K562 (cell line): ENCODE measurements around the gene SYMPK. TPM values are rescaled to one million over a fixed set of nuclear protein-coding genes. Genes with fewer than 3 reads are reported as not detected.

Experiments used
- FOXP1 ChIP-seq: sonication (generic); formaldehyde crosslinking; IDR thresholded peaks from 2 replicates; pipeline ENCODE4 v1.8.0; 2022; ENCODE audit warnings: mild to moderate bottlenecking, missing genetic modification reagents
- KDM4B ChIP-seq, 2 experiments: fragments of 450-650 bp in 1 of 2; sonication (generic) in 1 of 2; IDR thresholded peaks; 2 replicates each; pipeline ENCODE4 v1.6.1; 2016 to 2017; ENCODE audit warnings: borderline replicate concordance in 2 of 2, antibody characterized with exemption in 1 of 2, low read depth in 1 of 2, mild to moderate bottlenecking in 1 of 2
- MECOM ChIP-seq: fragments of 250-450 bp; sonication (Bioruptor Pico); IDR thresholded peaks from 2 replicates; pipeline ENCODE4 v1.8.0; 2022; ENCODE audit warnings: inconsistent platforms
- NUFIP1 ChIP-seq: fragments of 450-650 bp; IDR thresholded peaks from 2 replicates; pipeline ENCODE4 v1.6.1; 2018; ENCODE audit not compliant: partially characterized antibody
- TAF9B ChIP-seq: fragments of 450-650 bp; IDR thresholded peaks from 2 replicates; pipeline ENCODE4 v1.6.1; 2018; ENCODE audit warnings: mild to moderate bottlenecking; ENCODE audit not compliant: partially characterized antibody
- ZNF24 ChIP-seq: fragments of 450-650 bp; IDR thresholded peaks from 2 replicates; pipeline ENCODE4 v1.6.1; 2016
- ZNF347 ChIP-seq: fragments of 450-650 bp; formaldehyde crosslinking; IDR thresholded peaks from 2 replicates; pipeline ENCODE4 v1.4.0; 2020; ENCODE audit warnings: low read depth, mild to moderate bottlenecking, moderate library complexity
- polyA plus RNA-seq, 8 experiments: library from polyadenylated mRNA; depleted of rRNA in 4 of 8; stranded (reverse) in 5 of 8; unstranded in 3 of 8; fragments of >200 nt; fragmentation: Nextera tagmentation in 2 of 8; fragmentation: Illumina TruSeq in 1 of 8; extraction: Ambion mirVana in 2 of 8; extraction: Trizol in 1 of 8; gene quantifications; 2 replicates each; pipeline versions ENCODE4 v1.2.1 to v1.2.3, GENCODE V29; 2011 to 2014; ENCODE audit warnings: inconsistent platforms in 1 of 8, missing spikeins in 1 of 8
- total RNA-seq, 7 experiments: library from RNA; depleted of rRNA in 6 of 7; stranded (reverse); fragments of >200 nt in 6 of 7; fragmentation: Illumina TruSeq in 2 of 7; extraction: Trizol in 2 of 7; gene quantifications; 2 replicates each; pipeline versions ENCODE4 v1.2.1 to v1.2.3, GENCODE V29; 2011 to 2021; ENCODE audit warnings: low replicate concordance in 1 of 7
- TF ChIP-seq, protein P1 (sequence below): fragments of 250-450 bp; sonication (Bioruptor Pico); IDR thresholded peaks from 2 replicates; pipeline ENCODE4 v1.4.0; 2020; ENCODE audit warnings: borderline replicate concordance
- TF ChIP-seq, protein P2 (sequence below), 2 experiments: fragments of 450-650 bp in 1 of 2; IDR thresholded peaks; 2 replicates each; pipeline ENCODE4 v1.6.1; 2011 to 2017; ENCODE audit warnings: low read depth in 2 of 2, antibody characterized with exemption in 1 of 2, borderline replicate concordance in 1 of 2, low read length in 1 of 2, mild to moderate bottlenecking in 1 of 2, mixed read lengths in 1 of 2; ENCODE audit not compliant: control insufficient read depth in 1 of 2

SYMPK gene
- total and polyA plus RNA-seq, 9 of the 15 experiments (the other 6 are each of a cell fraction or from before 2014, with no cell fraction given) = 0.73 to 95.5 (median 58.4) TPM

DNA sequence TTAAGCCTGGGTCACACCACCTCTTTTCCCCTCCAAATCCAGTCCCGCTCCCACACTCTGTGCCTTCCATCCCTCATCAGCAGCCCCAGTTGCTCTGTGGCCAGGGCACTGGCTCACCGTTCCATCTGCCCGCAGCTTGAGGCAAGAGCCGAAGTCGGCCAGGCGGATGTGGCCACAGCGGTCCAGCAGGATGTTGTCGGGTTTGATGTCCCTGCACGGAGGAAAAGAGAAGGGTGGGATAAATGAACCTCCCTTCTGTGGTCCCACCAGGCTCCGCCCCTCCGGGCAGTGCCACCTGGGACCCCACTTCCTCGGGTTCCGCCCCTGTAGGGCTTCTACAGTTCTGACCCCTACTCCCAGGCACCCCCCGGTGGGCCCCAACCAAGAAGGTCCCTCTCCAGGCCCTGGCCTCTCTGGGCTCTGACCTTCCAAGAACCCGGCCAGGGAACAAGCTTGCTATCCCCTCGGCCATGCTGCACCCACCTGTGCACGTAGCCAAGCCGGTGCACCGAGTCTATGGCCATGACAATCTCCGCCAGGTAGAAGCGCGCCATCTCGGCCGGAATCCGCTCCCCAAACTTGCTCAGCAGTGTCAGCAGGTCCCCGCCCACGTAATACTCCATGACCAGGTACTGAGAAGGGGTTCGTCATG, 84.8 kb downstream of the SYMPK start (continued):
- TF ChIP-seq TAF9B (no peak), MECOM (no peak), KDM4B (IDR thresholded peaks at IDR 0.05; ENCODE audit: borderline replicate concordance in 2 of 2, low read depth in 1 of 2) (no peak), ZNF347 (no peak), FOXP1 (0 out of 2 replicates have a peak, but pooled peaks have one; percentile 27), ZNF24 (no peak), NUFIP1 (no peak)
- TF ChIP-seq, protein P1, sequence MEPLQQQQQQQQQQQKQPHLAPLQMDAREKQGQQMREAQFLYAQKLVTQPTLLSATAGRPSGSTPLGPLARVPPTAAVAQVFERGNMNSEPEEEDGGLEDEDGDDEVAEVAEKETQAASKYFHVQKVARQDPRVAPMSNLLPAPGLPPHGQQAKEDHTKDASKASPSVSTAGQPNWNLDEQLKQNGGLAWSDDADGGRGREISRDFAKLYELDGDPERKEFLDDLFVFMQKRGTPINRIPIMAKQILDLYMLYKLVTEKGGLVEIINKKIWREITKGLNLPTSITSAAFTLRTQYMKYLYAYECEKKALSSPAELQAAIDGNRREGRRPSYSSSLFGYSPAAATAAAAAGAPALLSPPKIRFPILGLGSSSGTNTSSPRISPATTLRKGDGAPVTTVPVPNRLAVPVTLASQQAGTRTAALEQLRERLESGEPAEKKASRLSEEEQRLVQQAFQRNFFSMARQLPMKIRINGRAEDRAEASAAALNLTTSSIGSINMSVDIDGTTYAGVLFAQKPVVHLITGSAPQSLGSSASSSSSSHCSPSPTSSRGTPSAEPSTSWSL (CRISPR knock-in tag) = no peak
- TF ChIP-seq, protein P2, sequence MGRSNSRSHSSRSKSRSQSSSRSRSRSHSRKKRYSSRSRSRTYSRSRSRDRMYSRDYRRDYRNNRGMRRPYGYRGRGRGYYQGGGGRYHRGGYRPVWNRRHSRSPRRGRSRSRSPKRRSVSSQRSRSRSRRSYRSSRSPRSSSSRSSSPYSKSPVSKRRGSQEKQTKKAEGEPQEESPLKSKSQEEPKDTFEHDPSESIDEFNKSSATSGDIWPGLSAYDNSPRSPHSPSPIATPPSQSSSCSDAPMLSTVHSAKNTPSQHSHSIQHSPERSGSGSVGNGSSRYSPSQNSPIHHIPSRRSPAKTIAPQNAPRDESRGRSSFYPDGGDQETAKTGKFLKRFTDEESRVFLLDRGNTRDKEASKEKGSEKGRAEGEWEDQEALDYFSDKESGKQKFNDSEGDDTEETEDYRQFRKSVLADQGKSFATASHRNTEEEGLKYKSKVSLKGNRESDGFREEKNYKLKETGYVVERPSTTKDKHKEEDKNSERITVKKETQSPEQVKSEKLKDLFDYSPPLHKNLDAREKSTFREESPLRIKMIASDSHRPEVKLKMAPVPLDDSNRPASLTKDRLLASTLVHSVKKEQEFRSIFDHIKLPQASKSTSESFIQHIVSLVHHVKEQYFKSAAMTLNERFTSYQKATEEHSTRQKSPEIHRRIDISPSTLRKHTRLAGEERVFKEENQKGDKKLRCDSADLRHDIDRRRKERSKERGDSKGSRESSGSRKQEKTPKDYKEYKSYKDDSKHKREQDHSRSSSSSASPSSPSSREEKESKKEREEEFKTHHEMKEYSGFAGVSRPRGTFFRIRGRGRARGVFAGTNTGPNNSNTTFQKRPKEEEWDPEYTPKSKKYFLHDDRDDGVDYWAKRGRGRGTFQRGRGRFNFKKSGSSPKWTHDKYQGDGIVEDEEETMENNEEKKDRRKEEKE (IDR thresholded peaks at IDR 0.05; ENCODE audit: borderline replicate concordance in 1 of 2, control insufficient read depth in 1 of 2, low read depth in 2 of 2, low read length in 1 of 2) = no peak
